Fibroblast of upper back skin (primary cell): ENCODE results near the gene C17orf114.

ENCODE experiments used
- DNase-seq: peaks from one replicate; pipeline ENCODE4 v3.0.0-alpha.2; 2013

The C17orf114 gene

DNA sequence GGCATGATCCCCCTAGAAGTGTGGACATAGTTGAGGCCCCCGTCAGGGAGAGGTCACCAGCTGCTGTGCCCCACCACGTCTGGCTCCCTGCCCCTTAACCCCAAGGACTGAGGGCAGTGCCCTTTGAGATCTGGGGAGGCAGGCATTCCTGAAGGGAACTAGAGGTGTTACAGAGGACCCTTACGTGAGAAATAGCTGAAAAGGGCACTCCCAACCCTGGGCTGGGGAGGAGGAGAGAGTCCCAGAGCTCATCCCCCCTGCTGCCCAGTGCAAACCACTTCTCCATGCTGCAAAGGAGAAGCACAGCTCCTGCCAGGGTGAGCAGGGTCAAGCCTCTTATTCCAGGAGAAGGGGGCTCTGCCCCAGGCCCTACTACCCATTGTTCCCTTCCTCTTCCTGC lies 20.7 kb upstream of the C17orf114 start:
- DNase-seq: no peak

DNA sequence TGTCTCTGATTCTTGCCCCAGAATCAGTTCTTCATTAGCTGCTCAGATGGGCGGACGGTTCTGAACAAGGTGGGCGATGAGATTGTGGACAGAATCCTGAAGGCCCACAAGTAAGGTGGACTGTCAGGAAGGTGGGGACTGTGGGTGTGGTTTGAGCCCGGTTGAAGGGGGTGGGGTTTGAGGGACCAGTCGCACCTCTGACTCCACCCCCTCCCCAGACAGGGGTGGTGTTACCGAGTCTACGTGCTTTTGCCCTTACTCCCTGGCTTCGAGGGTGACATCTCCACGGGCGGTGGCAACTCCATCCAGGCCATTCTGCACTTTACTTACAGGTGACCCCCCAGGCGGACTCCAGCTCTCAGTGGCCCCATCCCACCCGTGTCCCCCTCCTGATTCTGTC lies 16.1 kb upstream of the C17orf114 start:
- no peak for DNase-seq

DNA sequence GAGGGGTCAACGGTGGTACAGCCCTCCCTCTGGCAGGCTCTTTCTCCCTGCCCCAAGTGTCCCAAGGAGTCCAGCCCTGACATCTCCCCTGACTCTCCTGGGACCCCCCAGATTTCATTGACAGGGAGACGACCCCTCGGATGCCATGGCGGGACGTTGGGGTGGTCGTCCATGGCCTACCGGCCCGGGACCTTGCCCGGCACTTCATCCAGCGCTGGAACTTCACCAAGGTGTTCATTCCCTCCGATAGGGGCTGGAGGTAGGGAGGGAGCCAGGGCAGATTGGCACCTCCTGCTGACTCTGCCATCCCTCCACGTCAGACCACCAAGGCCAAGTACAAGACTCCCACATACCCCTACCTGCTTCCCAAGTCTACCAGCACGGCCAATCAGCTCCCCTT lies 14.7 kb upstream of the C17orf114 start:
- DNase-seq: no peak

DNA sequence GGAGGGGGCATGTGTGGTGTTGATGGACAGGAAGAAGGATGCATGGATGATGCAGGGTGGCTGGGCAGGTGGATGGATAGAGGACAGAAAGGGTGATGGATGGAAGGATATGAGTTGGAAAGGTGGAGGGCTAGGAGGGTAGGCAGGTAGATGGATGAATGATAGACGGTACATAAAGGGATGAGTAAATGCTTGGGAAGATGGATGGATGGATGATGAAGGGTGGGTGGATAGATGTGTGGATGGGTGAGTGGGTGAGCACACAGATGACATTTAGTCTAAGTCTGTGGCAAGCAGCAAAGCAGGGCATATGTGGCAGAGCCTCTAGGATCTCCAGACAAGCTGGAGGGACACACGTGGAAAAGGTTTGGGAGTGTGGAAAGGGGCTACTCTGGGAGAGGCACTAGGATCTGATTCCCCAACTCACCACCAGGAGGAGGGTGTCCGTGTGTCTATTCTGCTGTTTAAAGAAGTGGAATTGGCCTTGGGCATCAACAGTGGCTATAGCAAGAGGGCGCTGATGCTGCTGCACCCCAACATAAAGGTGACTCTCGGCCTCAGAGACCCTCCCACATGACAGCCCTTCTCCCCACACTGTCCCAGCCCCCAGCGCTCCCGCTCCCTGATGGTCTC lies 13.0 kb upstream of the C17orf114 start:
- DNase-seq: no peak

DNA sequence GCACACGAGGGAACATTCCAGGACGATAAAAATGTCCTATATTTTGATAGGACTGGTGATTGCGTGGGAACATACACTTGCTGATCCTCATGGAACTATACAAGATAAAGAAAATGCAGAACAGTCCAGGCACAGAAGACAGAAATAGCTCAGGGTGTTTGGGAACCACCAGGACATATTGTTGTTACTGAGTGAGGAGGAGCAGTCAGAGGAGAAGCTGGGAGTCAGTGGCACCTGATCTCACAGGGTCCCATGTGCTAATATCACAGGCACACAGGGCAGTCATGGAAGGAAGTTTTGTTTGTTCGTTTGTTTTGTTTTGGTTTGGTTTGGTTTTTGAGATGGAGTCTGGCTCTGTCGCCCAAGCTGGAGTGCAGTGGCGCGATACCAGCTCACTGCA lies 10.6 kb upstream of the C17orf114 start:
- DNase-seq: no peak

DNA sequence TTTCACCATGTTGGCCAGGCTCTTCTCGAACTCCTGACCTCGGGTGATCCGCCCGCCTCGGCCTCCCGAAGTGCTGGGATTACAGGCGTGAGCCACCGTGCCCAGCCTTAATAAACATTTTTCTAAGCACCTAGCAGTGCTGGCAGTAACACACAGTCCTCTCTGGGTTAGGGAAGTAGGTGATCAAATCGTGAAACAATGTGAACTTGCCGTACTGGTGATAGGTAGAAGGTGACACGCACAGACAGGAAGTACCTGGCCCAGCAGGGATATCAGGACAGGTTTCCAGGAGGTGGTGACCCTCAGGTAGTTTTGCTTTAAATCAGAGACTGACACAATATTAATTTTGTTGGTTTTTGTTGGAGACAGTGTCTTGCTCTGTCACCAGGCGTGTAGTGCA lies 9.3 kb upstream of the C17orf114 start:
- no peak for DNase-seq

DNA sequence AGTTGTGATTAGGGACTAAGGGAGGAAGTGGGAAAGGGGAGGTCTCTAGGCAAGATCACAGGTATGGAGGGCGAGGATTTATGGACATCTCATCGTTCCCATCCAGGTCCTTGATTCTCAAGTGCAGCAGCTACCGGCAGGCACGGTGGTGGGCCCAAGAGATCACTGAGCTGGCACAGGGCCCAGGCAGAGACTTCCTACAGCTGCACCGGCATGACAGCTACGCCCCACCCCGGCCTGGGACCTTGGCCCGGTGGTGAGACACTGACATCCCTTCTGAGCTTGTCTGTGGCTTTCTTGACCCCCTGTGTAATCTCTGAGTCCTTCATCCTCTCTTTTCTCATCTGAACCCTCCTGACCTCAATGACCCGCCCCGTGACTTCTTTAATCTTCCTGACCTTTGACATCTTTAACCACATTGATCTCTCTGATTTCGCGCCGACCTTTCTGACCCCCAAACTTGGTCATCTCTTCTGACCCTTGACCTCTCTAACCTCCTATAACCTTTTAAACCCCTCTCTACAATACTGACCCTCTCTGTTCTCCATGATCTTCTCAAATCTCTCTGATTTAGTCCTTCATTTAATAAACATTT lies 8.7 kb upstream of the C17orf114 start:
- no peak for DNase-seq

DNA sequence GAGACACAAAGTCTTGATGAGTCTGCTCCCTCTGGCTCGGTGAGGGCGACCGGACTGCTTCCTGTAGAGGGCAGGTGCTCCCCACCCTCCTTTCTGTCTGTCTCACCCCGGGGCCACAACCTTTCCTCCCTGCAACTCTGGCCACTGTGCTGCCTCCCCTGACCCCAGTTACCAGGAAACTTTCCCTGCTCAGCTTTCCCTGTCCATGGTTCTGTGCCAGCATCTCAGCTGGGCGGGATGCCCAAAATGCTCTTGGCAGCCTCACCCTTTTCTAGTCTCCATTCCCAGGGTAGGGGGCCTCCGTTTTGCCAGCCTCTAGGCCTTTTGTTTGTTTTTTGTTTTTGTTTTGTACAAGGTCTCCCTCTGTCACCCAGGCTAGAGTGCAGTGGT lies 6.2 kb upstream of the C17orf114 start:
- DNase-seq: no peak

DNA sequence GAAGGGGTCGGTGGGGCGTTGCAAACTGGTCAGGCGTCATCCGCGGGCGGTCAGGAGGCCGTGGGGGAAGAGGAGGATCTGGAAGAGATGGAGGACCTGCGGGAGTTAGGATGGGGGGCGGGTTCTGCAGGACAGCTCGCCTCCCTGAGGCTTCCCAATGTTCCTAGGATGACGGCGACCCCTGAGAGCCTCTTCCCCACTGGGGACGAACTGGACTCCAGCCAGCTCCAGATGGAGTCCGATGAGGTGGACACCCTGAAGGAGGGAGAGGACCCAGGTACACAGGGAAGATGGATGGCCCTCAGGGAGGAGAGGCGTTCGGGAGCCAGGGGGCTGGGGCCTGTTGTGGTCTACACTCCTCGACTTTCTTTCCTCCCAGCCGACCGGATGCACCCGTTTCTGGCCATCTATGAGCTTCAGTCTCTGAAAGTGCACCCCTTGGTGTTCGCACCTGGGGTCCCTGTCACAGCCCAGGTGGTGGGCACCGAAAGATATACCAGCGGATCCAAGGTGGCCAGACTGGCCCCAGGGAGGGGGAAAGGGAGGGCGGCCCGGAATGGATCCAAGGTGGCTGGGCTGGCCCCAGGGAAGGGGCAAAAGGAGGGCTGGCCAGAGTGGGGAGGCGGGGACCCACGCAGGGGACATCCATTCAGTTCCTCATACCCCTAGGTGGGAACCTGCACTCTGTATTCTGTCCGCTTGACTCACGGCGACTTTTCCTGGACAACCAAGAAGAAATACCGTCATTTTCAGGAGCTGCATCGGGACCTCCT lies 5.7 kb upstream of the C17orf114 start:
- no peak for DNase-seq

DNA sequence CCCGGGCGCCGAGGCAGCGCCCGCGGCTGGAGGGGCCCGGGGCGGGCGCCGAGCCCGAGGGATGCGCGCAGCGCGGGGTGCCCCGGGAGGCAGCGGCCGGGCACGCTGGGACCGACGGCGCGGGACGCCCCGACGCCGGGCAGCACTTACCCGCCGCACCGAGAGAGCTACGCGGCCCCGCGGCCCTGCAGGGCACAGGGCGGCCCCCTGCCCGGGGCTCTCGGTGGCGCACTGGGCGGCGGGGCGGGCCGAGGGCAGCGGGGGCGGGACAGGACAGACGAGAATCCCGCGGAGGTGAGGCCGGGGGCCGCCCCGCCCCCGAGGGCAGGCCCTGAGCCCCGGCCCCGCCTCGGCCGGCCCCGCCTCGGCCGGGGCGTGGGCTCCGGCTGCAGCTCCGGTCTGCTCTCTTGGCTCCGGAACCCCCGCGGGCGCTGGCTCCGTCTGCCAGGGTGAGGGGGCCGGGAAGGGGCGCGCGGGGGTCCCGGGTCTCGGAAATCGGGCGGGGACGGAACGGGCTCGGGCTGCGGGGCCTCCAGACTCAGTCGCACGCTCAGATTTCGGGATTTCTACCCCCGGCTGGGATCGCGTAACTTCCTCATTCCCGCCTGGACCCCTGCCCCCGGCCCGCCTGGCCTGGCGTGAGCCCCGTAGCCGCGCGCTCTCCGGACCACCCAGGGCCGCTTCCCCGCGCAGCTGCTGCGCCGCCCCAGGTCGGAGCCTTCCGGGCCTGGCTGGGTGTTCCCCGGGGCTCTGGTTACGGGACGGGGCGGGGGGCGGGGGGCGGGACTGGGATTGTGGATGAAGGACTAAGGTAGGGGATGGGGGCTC lies 4.9 kb upstream of the C17orf114 start, which contains the start of gene PLD2:
TSS of gene PLD2 (plus strand) at position 376 of the 828 bp plus-strand sequence. CDS start 621 bp downstream, outside the sequence.
- DNase-seq: peak; percentile 73

DNA sequence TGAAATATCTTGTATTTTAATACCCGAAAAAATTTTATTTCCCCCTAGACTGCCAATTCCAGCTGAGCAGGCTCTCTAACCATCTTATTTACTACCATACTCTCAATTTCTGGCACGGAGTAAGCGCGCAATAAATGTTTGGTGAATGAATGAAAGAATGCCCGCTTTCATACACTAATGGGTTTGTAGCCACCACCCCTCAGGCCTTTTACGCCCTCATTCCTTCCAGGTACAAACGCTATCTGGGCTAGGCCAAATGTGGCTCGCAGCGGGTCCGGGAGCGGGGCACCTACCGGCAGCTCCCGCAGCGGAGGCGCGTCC lies 4.3 kb upstream of the C17orf114 start:
- DNase-seq: no peak

DNA sequence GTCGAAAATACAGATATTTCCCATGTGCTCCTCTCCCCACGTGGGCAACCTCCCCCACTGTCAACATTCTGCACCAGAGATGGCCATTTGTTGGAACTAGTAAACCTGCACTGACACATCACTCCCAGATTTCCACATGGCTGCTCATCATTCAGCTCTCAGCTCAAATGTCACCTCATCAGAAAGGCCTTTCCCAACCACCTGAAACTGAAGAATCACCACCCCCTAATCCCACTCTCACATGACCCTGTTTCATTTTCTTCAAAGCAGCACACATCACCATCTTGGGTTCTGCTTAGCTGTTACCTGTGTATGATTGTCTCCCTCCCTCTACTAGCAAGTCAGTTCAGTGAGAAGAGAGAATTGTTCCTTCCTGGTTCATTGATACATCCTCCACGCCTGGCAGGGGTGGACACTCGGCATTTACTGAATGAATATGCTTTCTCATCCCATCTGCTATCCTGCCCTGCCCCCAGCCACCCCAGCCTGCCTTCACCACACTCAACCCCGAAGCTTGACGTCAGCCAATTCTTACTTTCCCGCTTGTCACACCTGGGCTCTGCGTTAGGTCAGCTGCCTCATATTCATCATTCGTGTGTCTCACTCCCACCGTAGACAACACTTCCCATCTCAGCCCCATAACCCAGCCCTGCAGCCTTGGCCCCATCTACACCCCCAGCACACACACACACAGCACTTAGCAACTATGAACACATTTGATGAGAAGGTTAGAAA lies 1.5 kb downstream of the C17orf114 start:
- no peak for DNase-seq

DNA sequence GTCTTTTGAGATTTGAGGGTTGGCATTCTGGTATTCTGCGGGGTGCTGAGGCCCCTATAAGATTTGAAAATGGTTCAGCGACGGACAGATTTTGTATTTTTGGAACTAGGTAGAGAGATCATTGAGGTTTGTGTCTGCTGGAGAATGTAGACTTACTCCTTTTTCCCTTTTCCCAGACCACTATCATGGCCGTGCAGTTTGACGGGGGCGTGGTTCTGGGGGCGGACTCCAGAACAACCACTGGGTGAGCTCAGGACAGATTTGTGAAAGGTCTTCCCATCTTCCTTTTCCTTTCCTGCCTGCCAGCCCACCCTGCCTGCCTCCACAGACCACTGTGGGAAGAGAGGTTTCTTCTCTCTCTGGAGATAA lies 5.6 kb downstream of the C17orf114 start:
- DNase-seq: peak; percentile 27

DNA sequence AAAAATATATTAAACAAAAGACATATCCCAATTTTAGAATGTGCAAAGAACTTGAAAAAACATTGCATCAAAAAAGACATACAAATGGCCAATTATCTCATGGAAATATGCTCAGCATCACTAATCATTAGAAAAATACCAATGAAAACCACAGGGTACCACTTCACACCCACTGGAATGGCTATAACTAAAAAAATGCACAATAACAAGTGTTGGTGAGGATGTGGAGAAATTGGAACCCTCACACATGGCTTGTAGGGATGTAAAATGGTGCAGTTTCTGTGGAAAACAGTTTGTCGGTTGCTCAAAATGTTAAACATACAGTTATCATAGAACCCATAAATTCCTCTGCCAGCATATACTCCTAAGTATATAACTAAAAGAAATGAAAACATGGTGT lies 7.0 kb downstream of the C17orf114 start:
- no peak for DNase-seq

DNA sequence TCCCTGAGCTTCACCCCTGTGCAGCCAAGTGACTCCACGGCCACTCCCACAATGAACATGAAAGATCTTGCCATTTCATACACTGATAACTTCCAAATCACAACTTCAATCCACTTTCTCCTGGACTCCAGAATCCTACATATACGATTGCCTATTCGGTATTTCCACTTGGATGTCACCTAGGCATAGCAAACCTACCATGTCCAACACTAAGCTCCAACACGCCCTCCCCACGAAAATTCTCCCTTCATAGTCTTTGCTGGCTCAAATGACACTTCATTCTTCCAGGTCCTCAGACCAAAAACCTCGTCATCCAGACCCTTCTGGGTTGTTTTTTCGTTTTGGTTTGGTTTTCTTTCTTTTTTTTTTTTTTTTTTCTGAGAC lies 11.4 kb downstream of the C17orf114 start:
- DNase-seq: no peak

DNA sequence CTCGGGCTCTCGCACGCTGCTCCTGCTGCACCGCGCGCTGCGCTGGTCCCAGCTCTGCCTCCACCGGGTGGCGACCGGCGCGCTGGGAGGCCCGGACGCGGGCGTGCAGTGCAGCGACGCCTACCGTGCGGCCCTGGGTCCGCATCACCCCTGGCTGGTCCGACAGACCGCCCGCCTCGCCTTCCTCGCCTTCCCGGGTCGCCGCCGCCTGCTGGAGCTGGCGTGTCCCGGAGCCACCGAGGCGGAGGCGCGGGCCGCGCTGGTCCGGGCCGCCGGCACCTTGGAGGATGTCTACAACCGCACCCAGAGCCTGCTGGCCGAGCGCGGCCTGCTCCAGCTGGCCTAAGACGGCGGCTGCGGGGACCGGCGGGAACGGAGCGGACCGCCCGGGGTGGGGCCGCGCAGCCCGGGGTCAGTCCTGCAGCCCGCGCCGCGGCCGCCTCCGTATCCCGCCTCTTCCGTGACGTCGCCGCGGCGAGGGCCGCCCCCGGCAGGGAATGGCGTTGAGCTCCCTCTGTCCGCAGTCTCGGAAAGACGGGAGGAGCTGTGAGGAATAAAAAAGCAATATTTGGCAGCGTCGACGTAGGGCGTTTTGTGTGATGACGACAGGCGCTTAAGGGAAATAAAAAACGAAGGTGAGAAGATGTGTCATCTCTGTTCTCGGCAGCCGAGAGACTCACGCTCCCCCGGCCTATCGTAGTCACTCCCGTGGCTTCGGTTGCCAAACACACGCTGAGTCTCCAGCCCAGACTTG lies 12.0 kb downstream of the C17orf114 start:
- peak; percentile 86 for DNase-seq

DNA sequence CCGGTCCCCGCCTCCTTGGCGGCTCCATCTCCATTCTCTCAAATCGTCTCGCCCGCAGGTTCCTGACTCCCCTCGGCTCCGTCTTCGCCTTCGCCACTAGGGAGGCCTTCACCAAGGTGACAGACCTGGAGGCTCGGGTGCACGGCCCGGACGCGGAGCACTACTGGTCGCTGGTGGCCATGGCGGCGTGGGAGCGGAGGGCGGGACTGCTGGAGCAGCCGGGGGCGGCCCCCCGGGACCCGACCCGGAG lies 12.5 kb downstream of the C17orf114 start:
- no peak for DNase-seq

DNA sequence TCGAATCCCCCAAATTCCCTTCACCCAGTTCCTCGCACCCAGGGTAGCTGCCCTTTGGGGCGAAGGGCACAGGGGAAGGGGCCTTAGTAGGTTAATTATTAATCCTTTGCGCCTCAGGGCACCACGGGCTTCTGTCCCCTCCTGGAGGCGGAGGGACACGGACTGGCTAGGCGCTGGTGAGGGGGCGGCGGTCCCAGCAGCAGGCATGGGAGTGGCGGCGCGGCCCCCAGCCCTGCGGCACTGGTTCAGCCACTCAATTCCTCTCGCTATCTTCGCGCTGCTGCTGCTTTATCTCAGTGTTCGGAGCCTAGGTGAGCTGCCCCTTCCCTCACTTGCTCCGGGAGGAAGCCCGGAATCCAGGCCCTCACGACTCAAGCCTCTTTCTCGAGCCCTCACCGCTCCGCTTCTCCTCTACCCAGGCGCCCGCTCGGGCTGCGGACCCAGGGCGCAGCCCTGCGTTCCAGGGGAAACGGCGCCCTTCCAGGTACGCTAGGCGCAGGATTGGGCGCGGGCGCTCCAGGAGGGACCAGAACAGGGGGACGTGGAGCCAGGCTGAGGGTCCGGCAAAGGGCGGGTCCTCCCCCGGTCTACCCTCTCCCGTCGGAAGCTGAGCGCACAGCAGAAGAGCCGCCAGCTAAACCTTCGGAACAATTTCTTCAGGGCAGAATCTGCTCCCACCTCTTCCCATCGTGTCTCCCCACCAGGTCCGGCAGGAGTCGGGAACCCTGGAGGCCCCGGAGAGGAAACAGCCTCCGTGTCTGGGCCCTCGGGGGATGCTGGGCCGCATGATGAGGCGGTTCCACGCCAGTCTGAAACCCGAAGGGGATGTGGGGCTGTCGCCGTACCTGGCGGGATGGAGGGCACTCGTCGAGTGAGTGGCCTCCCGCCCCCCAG lies 13.1 kb downstream of the C17orf114 start, which contains the start of gene GLTPD2:
TSS of gene GLTPD2 (plus strand) at position 158 of the 894 bp plus-strand sequence. CDS start at position 206, 48 bp downstream.
- no peak for DNase-seq

DNA sequence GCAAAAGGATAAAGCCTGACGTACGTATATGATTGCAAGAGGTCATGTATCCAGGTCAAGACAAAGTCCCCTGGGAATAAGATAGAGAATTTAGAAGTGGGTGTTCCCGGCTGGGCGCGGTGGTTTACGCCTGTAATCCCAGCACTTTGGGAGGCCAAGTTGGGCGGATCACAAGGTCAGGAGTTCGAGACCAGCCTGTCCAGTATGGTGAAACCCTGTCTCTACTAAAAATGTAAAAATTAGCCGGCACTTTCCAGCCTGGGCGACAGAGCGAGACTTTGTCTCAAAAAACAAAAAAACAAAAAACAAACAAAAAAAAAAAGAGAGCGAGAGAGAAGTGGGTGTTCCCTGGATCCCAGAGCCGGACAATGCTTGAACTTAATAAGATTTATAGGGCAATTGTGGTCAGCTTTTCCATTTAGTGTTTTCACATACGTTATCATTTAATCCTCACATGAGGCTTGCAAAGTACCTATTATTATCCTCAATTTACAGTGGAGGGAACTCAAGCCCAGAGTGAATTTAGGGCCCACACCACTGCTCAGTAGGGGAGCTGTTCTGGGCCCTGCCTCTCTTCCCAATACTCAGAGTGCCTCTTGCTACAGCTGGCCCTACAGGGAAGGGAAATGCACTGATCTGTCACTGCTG lies 13.8 kb downstream of the C17orf114 start:
- no peak for DNase-seq

DNA sequence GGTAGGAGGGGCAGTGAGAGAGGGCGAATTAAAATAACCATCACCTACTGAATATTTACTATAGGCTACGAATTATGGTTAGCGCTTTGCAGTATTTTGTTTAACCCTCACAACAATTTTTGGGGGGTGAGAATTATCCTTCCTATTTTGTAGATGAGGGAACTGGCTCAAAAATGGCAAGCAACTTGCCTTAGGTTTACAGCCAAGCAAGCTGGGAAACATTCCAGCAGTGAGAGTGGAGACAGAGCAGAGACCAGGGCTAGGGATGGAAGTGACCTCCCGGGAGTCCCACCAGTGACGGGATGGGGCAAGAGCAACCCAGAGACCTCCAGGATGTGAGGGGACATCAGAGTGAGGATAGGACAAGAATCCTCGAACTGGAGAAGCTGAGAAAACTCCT lies 15.6 kb downstream of the C17orf114 start:
- no peak for DNase-seq

DNA sequence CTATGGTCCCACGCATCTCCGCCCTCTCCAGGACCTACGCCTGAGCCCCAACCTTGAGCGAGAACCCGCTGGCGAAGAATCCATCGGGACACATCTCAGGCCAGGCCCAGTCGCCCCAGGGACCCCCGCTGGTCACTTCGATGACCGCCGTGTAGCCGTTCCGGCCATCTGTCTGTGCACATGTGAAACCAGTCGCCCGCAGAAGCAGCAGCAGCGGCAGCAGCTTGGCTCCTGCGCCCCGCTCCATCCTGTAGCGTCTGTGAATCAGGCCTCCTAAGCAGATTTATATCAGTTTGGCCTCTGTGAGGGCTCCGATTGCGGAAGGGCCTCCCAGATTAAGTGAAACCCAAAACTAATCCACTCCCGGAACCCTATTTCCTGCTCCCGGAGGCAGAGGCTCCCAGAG lies 16.0 kb downstream of the C17orf114 start, which contains the start of gene VMO1:
TSS of gene VMO1 (minus strand) at position 259 of the 406 bp plus-strand sequence. CDS start at position 247, 12 bp downstream.
- DNase-seq: peak; percentile 19
